Measurements from ENCODE around the gene TERC. TPM values are rescaled to one million over a fixed set of nuclear protein-coding genes. Genes with fewer than 3 reads are reported as not detected.

Gene TERC
- total RNA-seq, 2 experiments from 2014 or later = 15.9 to 143 TPM

- Histone ChIP-seq H3K9me3 (ENCODE audit: low read length) (no peaks in the 10 kb centered on the region), H3K4me1 (ENCODE audit: insufficient read depth, low read length, poor library complexity, severe bottlenecking) (peaks cover 31% of the 10 kb centered on the region), H3K4me2 (ENCODE audit: low read length) (peak overlapping the region; percentile 90), H3K4me3 (ENCODE audit: low read depth, low read length, poor library complexity, severe bottlenecking) (peak overlapping the region; percentile 84), H3K79me2 (ENCODE audit: insufficient read depth, low read depth, low read length) (peaks cover 39% of the 10 kb centered on the region), H2AFZ (ENCODE audit: low read length) (peak overlapping the region; percentile 76; the same call in 1 of the 2 replicates), H3K9me2 (ENCODE audit: insufficient read depth, low read length) (no peaks in the 10 kb centered on the region), H3K36me3 (ENCODE audit: insufficient read depth, low read length) (peaks cover 52% of the 10 kb centered on the region), H3K27ac (ENCODE audit: low read depth, low read length, poor library complexity, severe bottlenecking) (peak overlapping the region; percentile 92), H4K20me1 (ENCODE audit: insufficient read depth, low read length) (no peaks in the 10 kb centered on the region)
- DNase-seq (ENCODE audit: low spot score) = no peak
- no peak for TF ChIP-seq CTCF (conservative IDR thresholded peaks at IDR 0.05; ENCODE audit: low read length)
- no peak for TF ChIP-seq EZH2phosphoT487 (IDR thresholded peaks at IDR 0.05; ENCODE audit: borderline replicate concordance, low read depth, low read length)
- BruUV-seq (replicated peaks) = no TSS peak
- POLR2A ChIA-PET = interaction anchor here (0.6 to 1.7 kb wide), 5 partner anchors 10 to 579 kb away, joined by 3 to 5 read pairs (median 4); no protein-coding TSS in a partner anchor
- CTCF ChIA-PET (ENCODE audit: unreplicated experiment) = interaction anchor here (0.7 kb wide), 1 partner anchor 92 kb away, joined by 3 read pairs; no protein-coding TSS in a partner anchor
- intact Hi-C loops (cut with micrococcal nuclease; ENCODE audit: unreplicated experiment) = loop anchor here (5.0 to 10.0 kb wide), 4 partner anchors 68 to 1682 kb away; no protein-coding TSS in a partner anchor
Measured at GRCh38 chr3:169774186-169774585, 9.3 kb upstream of the TERC start.

GRCh38 chr3:169772897-169773816 lies 8.3 kb upstream of the TERC start, which contains the start of gene MYNN:
Gene MYNN, plus strand, starts transcription at chr3:169773396. Its CDS starts 900 bp downstream, at chr3:169774296.
- Histone ChIP-seq H3K79me2 (ENCODE audit: insufficient read depth, low read depth, low read length) (peaks cover 39% of the 10 kb centered on the region), H3K9me3 (ENCODE audit: low read length) (no peaks in the 10 kb centered on the region), H3K27ac (ENCODE audit: low read depth, low read length, poor library complexity, severe bottlenecking) (peak within 1 kb of the TSS; percentile 92), H3K4me2 (ENCODE audit: low read length) (peak within 1 kb of the TSS; percentile 90), H3K4me1 (ENCODE audit: insufficient read depth, low read length, poor library complexity, severe bottlenecking) (peaks cover 31% of the 10 kb centered on the region), H3K4me3 (ENCODE audit: low read depth, low read length, poor library complexity, severe bottlenecking) (peak within 1 kb of the TSS; percentile 84), H4K20me1 (ENCODE audit: insufficient read depth, low read length) (no peaks in the 10 kb centered on the region), H3K36me3 (ENCODE audit: insufficient read depth, low read length) (peaks cover 41% of the 10 kb centered on the region), H3K9me2 (ENCODE audit: insufficient read depth, low read length) (no peaks in the 10 kb centered on the region), H2AFZ (ENCODE audit: low read length) (peak within 1 kb of the TSS; percentile 76)
- ChIA-PET POLR2A (interaction anchor here (0.5 to 2.6 kb wide), 24 partner anchors 9 to 1095 kb away, joined by 3 to 18 read pairs (median 4); no protein-coding TSS in a partner anchor), CTCF (ENCODE audit: unreplicated experiment) (no interaction called here)
- TF ChIP-seq EZH2phosphoT487 (IDR thresholded peaks at IDR 0.05; ENCODE audit: borderline replicate concordance, low read depth, low read length) (no peak), CTCF (conservative IDR thresholded peaks at IDR 0.05; ENCODE audit: low read length) (peak; percentile 50)
- BruUV-seq (replicated peaks) = TSS peak; percentile 96
- peak; percentile 93 for DNase-seq (ENCODE audit: low spot score)
- intact Hi-C loops (cut with micrococcal nuclease; ENCODE audit: unreplicated experiment) = loop anchor here (1.0 to 10.0 kb wide), 7 partner anchors 69 to 1681 kb away; partner anchors contain the start of genes RPL22L1 and SKIL

Measured in OCI-LY7 (cell line).